ENCODE data around the gene HSP90AB1. TPM values are rescaled to one million over a fixed set of nuclear protein-coding genes. Genes with fewer than 3 reads are reported as not detected.

Gene HSP90AB1
- total RNA-seq = 322 and 526 TPM in 2 replicates

DNA sequence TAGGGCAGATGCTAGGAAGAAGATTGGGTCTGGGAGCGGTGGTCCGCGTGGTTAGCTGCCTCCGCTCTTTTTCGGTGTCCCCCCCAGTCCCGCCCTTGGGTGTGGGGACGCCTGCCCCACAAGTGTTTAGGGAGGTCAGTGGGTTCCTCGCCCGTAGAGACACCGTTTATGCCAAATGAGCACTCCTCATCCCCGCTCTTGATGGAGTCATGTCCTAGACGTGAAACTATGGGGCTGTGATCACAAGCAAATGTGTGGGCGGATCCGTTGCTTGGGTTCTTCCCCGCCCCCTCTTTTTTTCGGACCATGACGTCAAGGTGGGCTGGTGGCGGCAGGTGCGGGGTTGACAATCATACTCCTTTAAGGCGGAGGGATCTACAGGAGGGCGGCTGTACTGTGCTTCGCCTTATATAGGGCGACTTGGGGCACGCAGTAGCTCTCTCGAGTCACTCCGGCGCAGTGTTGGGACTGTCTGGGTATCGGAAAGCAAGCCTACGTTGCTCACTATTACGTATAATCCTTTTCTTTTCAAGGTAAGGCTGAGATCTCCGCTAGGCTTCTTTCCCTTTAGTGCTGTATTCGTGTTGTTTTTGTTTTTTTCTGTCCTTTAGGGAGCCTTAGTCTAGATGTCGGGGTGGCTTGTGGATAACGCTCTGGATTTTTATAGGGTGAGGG is at the start of gene HSP90AB1:
Gene HSP90AB1 (plus strand): TSS at position 439 of the 675 bp plus-strand sequence. CDS start 1,529 bp downstream, outside the sequence.

DNA sequence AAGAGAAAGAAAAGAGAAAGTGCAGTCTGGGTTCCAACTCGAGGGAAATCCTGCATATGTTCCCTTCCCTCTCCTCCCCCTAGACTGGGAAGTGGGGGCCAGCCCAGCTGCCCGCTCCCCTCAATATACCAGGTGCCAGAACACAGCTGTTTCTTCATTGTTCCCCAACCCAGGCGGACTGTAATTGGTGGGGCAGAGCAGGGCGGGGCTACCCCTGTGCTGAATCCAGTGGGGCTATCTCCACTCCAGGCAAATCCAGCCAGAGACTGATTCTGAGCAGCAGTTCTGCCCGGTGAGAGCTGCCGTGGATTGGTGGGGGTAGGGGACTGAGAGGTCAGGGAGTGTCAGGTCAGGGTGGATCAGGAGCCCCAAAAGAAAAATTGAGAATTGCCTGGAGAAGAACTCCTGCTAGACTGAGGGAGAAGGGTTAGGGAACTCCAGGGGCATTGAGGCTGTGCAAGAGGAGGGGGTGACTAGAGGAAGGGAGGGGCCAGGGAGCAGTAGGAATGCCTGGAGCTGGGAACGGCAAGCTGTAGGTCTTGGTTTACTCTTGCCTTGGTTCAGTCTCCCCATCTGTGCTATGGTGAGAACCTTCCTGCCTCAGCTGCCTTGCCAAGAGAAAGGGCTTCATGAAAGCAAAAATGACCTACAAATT is 30.1 kb upstream of the HSP90AB1 start, which contains the start of gene MYMX:
Gene MYMX (plus strand): TSS at position 250 of the 655 bp plus-strand sequence. CDS start 546 bp downstream, outside the sequence.

DNA sequence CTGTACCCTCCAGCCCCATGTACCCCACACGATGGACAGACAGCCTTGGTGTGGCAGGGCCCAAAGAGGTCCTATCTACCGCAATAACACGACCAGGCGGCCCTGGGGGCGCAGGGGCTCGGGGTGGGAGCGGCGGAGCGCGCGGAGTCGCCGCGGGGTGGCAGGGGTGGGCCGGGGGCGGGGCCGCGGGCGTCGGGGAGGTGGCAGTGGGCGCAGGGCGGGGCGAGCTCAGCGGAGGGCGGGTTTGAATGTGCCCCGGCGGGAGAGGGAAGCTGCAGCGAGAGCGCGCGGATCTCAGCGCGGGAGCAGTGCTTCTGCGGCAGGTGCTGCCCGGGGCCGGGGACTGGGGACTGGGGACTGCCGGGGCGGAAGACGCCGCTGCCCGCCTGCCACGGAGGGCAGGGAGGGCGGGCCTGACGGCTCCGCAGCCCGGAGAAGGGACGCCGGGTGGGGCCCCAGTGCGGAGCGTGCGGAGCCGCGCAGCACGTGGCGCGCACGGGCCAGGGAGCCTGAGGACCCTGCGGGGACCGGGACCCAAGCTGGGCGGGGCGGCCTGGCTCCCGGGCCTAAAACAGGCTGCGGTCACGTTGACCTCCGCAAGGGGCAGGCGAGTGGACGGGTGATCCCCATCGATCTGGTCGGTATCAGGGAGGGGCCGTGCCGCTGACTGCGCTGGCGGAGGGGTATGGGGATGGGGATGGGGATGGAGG is 23.4 kb upstream of the HSP90AB1 start, which contains the start of gene SLC29A1:
Gene SLC29A1 (plus strand): TSS at position 277 of the 710 bp plus-strand sequence. CDS start 3,719 bp downstream, outside the sequence.

DNA sequence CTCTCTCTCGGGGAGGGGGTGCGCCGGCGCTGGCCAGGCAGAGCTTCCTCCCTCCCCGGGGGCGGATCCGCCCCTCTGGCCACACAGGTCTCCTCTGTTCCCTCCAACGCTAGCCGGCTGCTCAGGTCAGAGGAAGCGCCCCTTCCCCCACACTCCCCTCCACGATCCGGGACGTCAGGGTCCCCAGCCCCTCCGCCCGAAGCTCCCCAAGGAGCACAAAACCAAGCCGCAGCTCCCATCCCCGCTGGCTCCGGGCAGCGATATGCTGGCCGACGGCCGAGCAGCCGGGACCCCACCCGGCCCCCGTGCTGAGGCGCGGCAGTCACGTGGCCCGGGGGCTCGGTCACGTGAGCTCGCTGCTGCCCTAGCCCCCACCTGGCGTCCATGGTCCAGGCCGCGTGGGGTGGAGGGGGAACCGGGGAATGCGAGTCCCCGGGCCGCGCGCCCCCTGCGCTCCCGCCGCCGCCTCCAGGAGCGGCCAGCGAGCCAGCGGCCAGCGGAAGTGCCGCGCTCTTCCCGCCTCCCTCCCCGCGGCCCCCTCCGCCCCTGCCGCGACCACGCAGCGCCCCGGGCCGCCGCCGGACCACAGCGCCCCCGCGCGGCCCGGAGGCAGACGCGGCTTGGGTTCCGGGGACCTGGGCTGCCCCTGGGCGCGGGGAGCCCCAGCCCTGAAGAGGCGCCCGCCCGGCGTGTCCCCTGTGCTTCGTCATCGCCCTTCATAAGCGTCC is 10.3 kb downstream of the HSP90AB1 start, which contains the start of gene SLC35B2:
Gene SLC35B2 (minus strand): TSS at position 504 of the 728 bp plus-strand sequence. CDS start 118 bp downstream, at position 386.

GRCh38 chr6:44265007-44265721 is 18.3 kb downstream of the HSP90AB1 start, which contains the start of gene NFKBIE:
Gene NFKBIE, minus strand, starts transcription at chr6:44265551. Its CDS starts 205 bp downstream, at chr6:44265346.

DNA sequence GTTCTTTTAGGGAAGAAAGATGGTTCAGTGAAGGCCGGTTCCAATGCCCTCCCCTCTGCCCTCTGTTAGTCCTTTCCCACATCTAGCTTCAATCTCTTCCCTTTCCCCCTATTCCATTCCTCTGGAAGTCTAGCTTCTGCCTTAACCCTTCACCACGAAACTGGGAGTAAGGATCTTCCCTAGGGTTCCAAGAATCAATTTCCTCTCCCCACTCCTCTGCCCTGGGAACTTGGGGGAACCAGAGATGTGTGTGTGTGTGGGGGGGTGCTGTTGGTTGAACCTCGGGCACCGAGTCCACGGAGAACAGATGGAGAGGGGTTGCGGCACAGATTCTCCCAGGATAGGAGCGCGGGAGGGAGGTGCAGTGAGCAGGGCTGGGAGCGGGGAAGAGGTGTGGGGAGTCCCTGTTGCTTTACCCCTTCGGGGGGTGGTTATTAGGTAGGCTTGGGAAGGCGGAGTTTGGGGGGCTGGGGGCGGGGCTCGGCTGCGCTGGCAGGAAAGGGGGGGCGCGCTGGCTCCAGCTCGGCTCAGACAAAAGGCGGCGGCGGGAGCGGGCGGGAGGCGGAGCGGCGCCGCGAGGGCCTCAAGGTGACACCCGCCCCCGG is 23.1 kb downstream of the HSP90AB1 start, which contains the start of gene TMEM151B:
Gene TMEM151B (plus strand): TSS at position 530 of the 605 bp plus-strand sequence. CDS start 293 bp downstream, outside the sequence.

Other genes with a start within 250 kb of the HSP90AB1 start
- gene MRPL14, start 119.6 kb upstream of the HSP90AB1 start, total RNA-seq = 52.3 and 62.1 TPM in 2 replicates
- 11.3 and 18.0 TPM in 2 replicates for gene TMEM63B, start 119.5 kb upstream of the HSP90AB1 start, total RNA-seq
- not detected in 2 replicates for gene CAPN11, start 88.3 kb upstream of the HSP90AB1 start, total RNA-seq
- not detected in 2 replicates for gene MYMX, start 30.2 kb upstream of the HSP90AB1 start, total RNA-seq
- gene SLC29A1, start 23.5 kb upstream of the HSP90AB1 start, total RNA-seq = 11.3 and 16.9 TPM in 2 replicates
- 37.2 and 46.1 TPM in 2 replicates for gene SLC35B2, start 10.4 kb downstream of the HSP90AB1 start, total RNA-seq
- 6.9 and 8.0 TPM in 2 replicates for gene NFKBIE, start 18.4 kb downstream of the HSP90AB1 start, total RNA-seq
- gene TMEM151B, start 23.3 kb downstream of the HSP90AB1 start, total RNA-seq = under 0.01 TPM in 1 of 2 replicates, not detected in the other
- 7.0 and 10.6 TPM in 2 replicates for gene AARS2, start 66.2 kb downstream of the HSP90AB1 start, total RNA-seq
- 0.09 TPM in 1 of 2 replicates, not detected in the other for gene SPATS1, start 95.5 kb downstream of the HSP90AB1 start, total RNA-seq
- 17.6 and 22.1 TPM in 2 replicates for gene CDC5L, start 140.6 kb downstream of the HSP90AB1 start, total RNA-seq

Data from dermis lymphatic vessel endothelial cell (primary cell).